Breast epithelium (tissue), 3 donors: ENCODE data around the gene TESMIN.

Experiments used
- CTCF ChIP-seq, 3 donors: fragments of 450-650 bp; IDR thresholded peaks; one replicate each; pipeline ENCODE4 v1.5.1; 2016 to 2017; ENCODE audit warnings: antibody characterized with exemption in 3 of 3, mild to moderate bottlenecking in 3 of 3, moderate library complexity in 3 of 3
- POLR2A ChIP-seq: fragments of 450-650 bp; IDR thresholded peaks from one replicate; pipeline ENCODE4 v1.6.1; 2016; ENCODE audit warnings: antibody characterized with exemption, mild to moderate bottlenecking, moderate library complexity
- POLR2AphosphoS5 ChIP-seq, 3 donors: sonication (generic); formaldehyde crosslinking; IDR thresholded peaks; one replicate each; pipeline ENCODE4 v1.6.1; 2017; ENCODE audit warnings: antibody characterized with exemption in 3 of 3

- TF ChIP-seq POLR2A (no peak), CTCF (IDR thresholded peaks at IDR 0.05) (no peak), POLR2AphosphoS5 (IDR thresholded peaks at IDR 0.05) (no peak)
These were observed 43.8 kb downstream of the TESMIN start for GRCh38 chr11:68707527-68707926.
